HepG2 (cell line): Measurements from ENCODE around the gene FAM110D.

ENCODE experiments used
- CEBPB ChIP-seq: IDR thresholded peaks from 2 replicates; pipeline ENCODE4 v1.6.1; 2011; ENCODE audit warnings: low read depth, low read length, improper control_type of control experiment, borderline replicate concordance
- KLF9 ChIP-seq: IDR thresholded peaks from 2 replicates; pipeline ENCODE4 v1.6.1; 2016; ENCODE audit warnings: low read depth
- POLR2A ChIP-seq, 2 experiments: IDR thresholded peaks; 2 replicates each; pipeline ENCODE4 v1.6.1; 2011; ENCODE audit warnings: low read depth in 2 of 2, low read length in 2 of 2, mild to moderate bottlenecking in 1 of 2, moderate library complexity in 1 of 2; ENCODE audit not compliant: insufficient read depth in 1 of 2
- RAD21 ChIP-seq: fragments of 450-650 bp; formaldehyde crosslinking; IDR thresholded peaks from 2 replicates; pipeline ENCODE4 v1.5.0; 2020; ENCODE audit warnings: mild to moderate bottlenecking
- RELA ChIP-seq: sonication (generic); formaldehyde crosslinking; IDR thresholded peaks from 2 replicates; pipeline ENCODE4 v1.4.0; 2020; ENCODE audit warnings: missing genetic modification reagents
- YY1 ChIP-seq: IDR thresholded peaks from 2 replicates; pipeline ENCODE4 v1.6.1; 2011; ENCODE audit warnings: low read length, low read depth, moderate library complexity, mild to moderate bottlenecking; ENCODE audit not compliant: insufficient read depth, insufficient replicate concordance
- ZFY ChIP-seq: sonication (generic); formaldehyde crosslinking; IDR thresholded peaks from 2 replicates; pipeline ENCODE4 v1.4.0; 2020; ENCODE audit warnings: missing genetic modification reagents
- ZNF644 ChIP-seq: IDR thresholded peaks from 2 replicates; pipeline ENCODE4 v1.6.1; 2016; ENCODE audit warnings: low read depth
- TF ChIP-seq, protein P1 (sequence below): sonication (generic); formaldehyde crosslinking; IDR thresholded peaks from 2 replicates; pipeline ENCODE4 v1.5.0; 2020; ENCODE audit warnings: mild to moderate bottlenecking, missing genetic modification reagents, moderate library complexity
- TF ChIP-seq, protein P2 (sequence below): sonication (generic); formaldehyde crosslinking; IDR thresholded peaks from 2 replicates; pipeline ENCODE4 v1.9.0; 2021; ENCODE audit warnings: mild to moderate bottlenecking, missing genetic modification reagents
- TF ChIP-seq, protein P3 (sequence below): sonication (generic); formaldehyde crosslinking; IDR thresholded peaks from 2 replicates; pipeline ENCODE4 v1.9.0; 2022; ENCODE audit warnings: missing genetic modification reagents, mild to moderate bottlenecking, borderline replicate concordance

DNA sequence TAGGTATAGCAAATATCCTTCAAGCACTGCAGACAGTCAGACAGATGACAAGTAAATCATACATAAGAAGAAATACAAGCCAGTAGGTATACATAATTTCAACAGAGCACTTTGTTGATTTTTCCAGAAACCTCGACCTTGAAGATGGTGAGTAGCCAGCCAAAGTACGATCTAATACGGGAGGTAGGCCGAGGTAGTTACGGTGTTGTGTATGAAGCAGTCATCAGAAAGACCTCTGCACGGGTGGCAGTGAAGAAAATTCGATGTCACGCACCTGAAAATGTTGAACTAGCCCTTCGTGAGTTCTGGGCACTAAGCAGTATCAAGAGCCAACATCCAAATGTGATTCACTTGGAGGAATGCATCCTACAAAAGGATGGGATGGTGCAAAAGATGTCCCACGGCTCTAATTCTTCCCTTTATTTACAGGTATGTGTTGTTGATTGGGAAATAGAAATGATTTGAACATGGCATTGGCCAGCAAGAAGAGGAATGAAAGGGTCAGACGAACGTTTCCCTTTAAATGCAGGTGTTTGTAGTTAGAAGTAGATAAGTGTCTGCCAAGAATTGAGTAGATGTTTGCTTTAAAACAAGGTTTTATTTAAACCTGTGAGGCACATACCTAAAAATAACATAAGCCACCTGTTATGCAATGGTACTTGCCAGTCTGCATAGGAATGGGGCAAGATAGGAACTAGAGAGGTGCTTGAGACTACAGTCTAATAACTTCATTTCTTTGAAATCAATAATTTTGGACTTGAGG, 44.5 kb upstream of the FAM110D start:
- TF ChIP-seq, protein P1, sequence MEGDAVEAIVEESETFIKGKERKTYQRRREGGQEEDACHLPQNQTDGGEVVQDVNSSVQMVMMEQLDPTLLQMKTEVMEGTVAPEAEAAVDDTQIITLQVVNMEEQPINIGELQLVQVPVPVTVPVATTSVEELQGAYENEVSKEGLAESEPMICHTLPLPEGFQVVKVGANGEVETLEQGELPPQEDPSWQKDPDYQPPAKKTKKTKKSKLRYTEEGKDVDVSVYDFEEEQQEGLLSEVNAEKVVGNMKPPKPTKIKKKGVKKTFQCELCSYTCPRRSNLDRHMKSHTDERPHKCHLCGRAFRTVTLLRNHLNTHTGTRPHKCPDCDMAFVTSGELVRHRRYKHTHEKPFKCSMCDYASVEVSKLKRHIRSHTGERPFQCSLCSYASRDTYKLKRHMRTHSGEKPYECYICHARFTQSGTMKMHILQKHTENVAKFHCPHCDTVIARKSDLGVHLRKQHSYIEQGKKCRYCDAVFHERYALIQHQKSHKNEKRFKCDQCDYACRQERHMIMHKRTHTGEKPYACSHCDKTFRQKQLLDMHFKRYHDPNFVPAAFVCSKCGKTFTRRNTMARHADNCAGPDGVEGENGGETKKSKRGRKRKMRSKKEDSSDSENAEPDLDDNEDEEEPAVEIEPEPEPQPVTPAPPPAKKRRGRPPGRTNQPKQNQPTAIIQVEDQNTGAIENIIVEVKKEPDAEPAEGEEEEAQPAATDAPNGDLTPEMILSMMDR (CRISPR knock-in tag), result no peak
- TF ChIP-seq RELA (no peak), ZFY (CRISPR knock-in tag) (no peak), YY1 (no peak), ZNF644 (CRISPR knock-in tag) (no peak), KLF9 (CRISPR knock-in tag) (no peak), RAD21 (no peak), CEBPB (no peak), POLR2A (IDR thresholded peaks at IDR 0.05; ENCODE audit: insufficient read depth in 1 of 2, low read depth in 2 of 2, low read length in 2 of 2) (no peak)
- TF ChIP-seq, protein P2, sequence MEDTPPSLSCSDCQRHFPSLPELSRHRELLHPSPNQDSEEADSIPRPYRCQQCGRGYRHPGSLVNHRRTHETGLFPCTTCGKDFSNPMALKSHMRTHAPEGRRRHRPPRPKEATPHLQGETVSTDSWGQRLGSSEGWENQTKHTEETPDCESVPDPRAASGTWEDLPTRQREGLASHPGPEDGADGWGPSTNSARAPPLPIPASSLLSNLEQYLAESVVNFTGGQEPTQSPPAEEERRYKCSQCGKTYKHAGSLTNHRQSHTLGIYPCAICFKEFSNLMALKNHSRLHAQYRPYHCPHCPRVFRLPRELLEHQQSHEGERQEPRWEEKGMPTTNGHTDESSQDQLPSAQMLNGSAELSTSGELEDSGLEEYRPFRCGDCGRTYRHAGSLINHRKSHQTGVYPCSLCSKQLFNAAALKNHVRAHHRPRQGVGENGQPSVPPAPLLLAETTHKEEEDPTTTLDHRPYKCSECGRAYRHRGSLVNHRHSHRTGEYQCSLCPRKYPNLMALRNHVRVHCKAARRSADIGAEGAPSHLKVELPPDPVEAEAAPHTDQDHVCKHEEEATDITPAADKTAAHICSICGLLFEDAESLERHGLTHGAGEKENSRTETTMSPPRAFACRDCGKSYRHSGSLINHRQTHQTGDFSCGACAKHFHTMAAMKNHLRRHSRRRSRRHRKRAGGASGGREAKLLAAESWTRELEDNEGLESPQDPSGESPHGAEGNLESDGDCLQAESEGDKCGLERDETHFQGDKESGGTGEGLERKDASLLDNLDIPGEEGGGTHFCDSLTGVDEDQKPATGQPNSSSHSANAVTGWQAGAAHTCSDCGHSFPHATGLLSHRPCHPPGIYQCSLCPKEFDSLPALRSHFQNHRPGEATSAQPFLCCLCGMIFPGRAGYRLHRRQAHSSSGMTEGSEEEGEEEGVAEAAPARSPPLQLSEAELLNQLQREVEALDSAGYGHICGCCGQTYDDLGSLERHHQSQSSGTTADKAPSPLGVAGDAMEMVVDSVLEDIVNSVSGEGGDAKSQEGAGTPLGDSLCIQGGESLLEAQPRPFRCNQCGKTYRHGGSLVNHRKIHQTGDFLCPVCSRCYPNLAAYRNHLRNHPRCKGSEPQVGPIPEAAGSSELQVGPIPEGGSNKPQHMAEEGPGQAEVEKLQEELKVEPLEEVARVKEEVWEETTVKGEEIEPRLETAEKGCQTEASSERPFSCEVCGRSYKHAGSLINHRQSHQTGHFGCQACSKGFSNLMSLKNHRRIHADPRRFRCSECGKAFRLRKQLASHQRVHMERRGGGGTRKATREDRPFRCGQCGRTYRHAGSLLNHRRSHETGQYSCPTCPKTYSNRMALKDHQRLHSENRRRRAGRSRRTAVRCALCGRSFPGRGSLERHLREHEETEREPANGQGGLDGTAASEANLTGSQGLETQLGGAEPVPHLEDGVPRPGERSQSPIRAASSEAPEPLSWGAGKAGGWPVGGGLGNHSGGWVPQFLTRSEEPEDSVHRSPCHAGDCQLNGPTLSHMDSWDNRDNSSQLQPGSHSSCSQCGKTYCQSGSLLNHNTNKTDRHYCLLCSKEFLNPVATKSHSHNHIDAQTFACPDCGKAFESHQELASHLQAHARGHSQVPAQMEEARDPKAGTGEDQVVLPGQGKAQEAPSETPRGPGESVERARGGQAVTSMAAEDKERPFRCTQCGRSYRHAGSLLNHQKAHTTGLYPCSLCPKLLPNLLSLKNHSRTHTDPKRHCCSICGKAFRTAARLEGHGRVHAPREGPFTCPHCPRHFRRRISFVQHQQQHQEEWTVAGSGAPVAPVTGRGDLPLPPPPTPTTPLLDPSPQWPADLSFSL, result no peak
- TF ChIP-seq, protein P3, sequence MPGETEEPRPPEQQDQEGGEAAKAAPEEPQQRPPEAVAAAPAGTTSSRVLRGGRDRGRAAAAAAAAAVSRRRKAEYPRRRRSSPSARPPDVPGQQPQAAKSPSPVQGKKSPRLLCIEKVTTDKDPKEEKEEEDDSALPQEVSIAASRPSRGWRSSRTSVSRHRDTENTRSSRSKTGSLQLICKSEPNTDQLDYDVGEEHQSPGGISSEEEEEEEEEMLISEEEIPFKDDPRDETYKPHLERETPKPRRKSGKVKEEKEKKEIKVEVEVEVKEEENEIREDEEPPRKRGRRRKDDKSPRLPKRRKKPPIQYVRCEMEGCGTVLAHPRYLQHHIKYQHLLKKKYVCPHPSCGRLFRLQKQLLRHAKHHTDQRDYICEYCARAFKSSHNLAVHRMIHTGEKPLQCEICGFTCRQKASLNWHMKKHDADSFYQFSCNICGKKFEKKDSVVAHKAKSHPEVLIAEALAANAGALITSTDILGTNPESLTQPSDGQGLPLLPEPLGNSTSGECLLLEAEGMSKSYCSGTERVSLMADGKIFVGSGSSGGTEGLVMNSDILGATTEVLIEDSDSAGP (CRISPR knock-in tag), result no peak
